Subcutaneous adipose tissue (tissue), 4 donors: Measurements from ENCODE around the gene FKBP10. TPM values are rescaled to one million over a fixed set of nuclear protein-coding genes. Genes with fewer than 3 reads are reported as not detected.

Source experiments
- CTCF ChIP-seq: fragments of 450-650 bp; IDR thresholded peaks from one replicate; pipeline ENCODE4 v1.5.1; 2016; ENCODE audit warnings: low read depth, mild to moderate bottlenecking, control low read depth, antibody characterized with exemption, moderate library complexity
- total RNA-seq, 4 donors: library from RNA; depleted of rRNA; stranded (reverse); fragments of >200 nt; gene quantifications; one replicate each; pipeline ENCODE4 v1.1.0, GENCODE V29; 2016

The FKBP10 gene
- total RNA-seq, 4 donors from 2014 or later = 13.7 to 34.8 (median 23.1) TPM

- TF ChIP-seq CTCF = no peak
Observed at GRCh38 chr17:41785859-41786226, 27.0 kb upstream of the FKBP10 start.

GRCh38 chr17:41786227-41787020 lies 26.4 kb upstream of the FKBP10 start, which contains the start of gene JUP:
Gene JUP, minus strand, starts transcription at chr17:41786711. Its CDS starts 14,857 bp downstream, at chr17:41771854.
- no peak for TF ChIP-seq CTCF

GRCh38 chr17:41787021-41787418 lies 25.8 kb upstream of the FKBP10 start:
- TF ChIP-seq CTCF = no peak

- no peak for TF ChIP-seq CTCF
Observed at GRCh38 chr17:41792845-41793783, 19.7 kb upstream of the FKBP10 start.

- no peak for TF ChIP-seq CTCF
Observed at GRCh38 chr17:41793784-41794539, 18.8 kb upstream of the FKBP10 start.

- TF ChIP-seq CTCF = no peak
Observed at GRCh38 chr17:41794540-41794975, 18.2 kb upstream of the FKBP10 start.
